Chondrocyte (in vitro differentiated cells): Measurements from ENCODE around the gene RSPO4. TPM values are rescaled to one million over a fixed set of nuclear protein-coding genes. Genes with fewer than 3 reads are reported as not detected.

Experiments
- DNase-seq: peaks from one replicate; pipeline ENCODE4 v3.0.0; 2021; ENCODE audit warnings: mixed read lengths, low spot score
- H3K27ac Mint-ChIP-seq: one replicate; pipeline ENCODE4 v1.8.0; 2021; ENCODE audit warnings: mild to moderate bottlenecking, moderate library complexity, mixed read lengths; ENCODE audit not compliant: unreplicated experiment
- H3K27me3 Mint-ChIP-seq: 2 replicates; pipeline ENCODE4 v1.8.0; 2021; ENCODE audit warnings: low read depth, mixed read lengths
- H3K36me3 Mint-ChIP-seq: 2 replicates; pipeline ENCODE4 v1.8.0; 2021; ENCODE audit warnings: low read depth, mixed read lengths
- H3K4me1 Mint-ChIP-seq: 2 replicates; pipeline ENCODE4 v1.8.0; 2021; ENCODE audit warnings: low read depth, mild to moderate bottlenecking, mixed read lengths
- H3K4me3 Mint-ChIP-seq: one replicate; pipeline ENCODE4 v1.8.0; 2021; ENCODE audit warnings: mild to moderate bottlenecking, moderate library complexity, mixed read lengths; ENCODE audit not compliant: unreplicated experiment
- H3K9me3 Mint-ChIP-seq: 2 replicates; pipeline ENCODE4 v1.8.0; 2021; ENCODE audit warnings: low read depth, mixed read lengths
- CTCF ChIP-seq: fragments of 200-600 bp; sonication (generic); IDR thresholded peaks from 2 replicates; pipeline ENCODE4 v1.5.0; 2021; ENCODE audit warnings: antibody characterized with exemption, mild to moderate bottlenecking, moderate library complexity
- total RNA-seq: library from RNA; stranded (reverse); gene quantifications from 3 replicates; pipeline ENCODE4 v1.2.1, GENCODE V29; 2021

Gene RSPO4
- total RNA-seq, 1 donor from 2014 or later = not detected

GRCh38 chr20:924639-925038 is 77.5 kb downstream of the RSPO4 start:
- Mint-ChIP-seq H3K27me3 (peaks cover 2% of the 10 kb centered on the region), H3K4me1 (no peaks in the 10 kb centered on the region), H3K9me3 (peaks cover 2% of the 10 kb centered on the region), H3K36me3 (no peaks in the 10 kb centered on the region), H3K27ac (no peak overlapping the region), H3K4me3 (no peak overlapping the region)
- no peak for TF ChIP-seq CTCF
- DNase-seq = no peak

- peaks cover 2% of the 10 kb centered on the region for H3K9me3 Mint-ChIP-seq
- H3K27me3 Mint-ChIP-seq = peaks cover 8% of the 10 kb centered on the region
- no peak overlapping the region for H3K27ac Mint-ChIP-seq
- no peak overlapping the region for H3K4me3 Mint-ChIP-seq
- TF ChIP-seq CTCF = no peak
- no peaks in the 10 kb centered on the region for H3K36me3 Mint-ChIP-seq
- H3K4me1 Mint-ChIP-seq = no peaks in the 10 kb centered on the region
- peak; percentile 20 for DNase-seq
These were observed 79.3 kb downstream of the RSPO4 start for GRCh38 chr20:922781-923180.

GRCh38 chr20:921068-921467 is 81.0 kb downstream of the RSPO4 start:
- Mint-ChIP-seq H3K36me3 (no peaks in the 10 kb centered on the region), H3K4me3 (no peak overlapping the region), H3K27ac (no peak overlapping the region), H3K9me3 (peaks cover 2% of the 10 kb centered on the region), H3K4me1 (peaks cover 7% of the 10 kb centered on the region), H3K27me3 (peaks cover 13% of the 10 kb centered on the region)
- TF ChIP-seq CTCF = no peak
- DNase-seq = no peak

- no peak for DNase-seq
- no peak overlapping the region for H3K4me3 Mint-ChIP-seq
- H3K36me3 Mint-ChIP-seq = no peaks in the 10 kb centered on the region
- TF ChIP-seq CTCF = no peak
- peaks cover 10% of the 10 kb centered on the region for H3K4me1 Mint-ChIP-seq
- H3K27me3 Mint-ChIP-seq = peaks cover 13% of the 10 kb centered on the region
- peaks cover 2% of the 10 kb centered on the region for H3K9me3 Mint-ChIP-seq
- no peak overlapping the region for H3K27ac Mint-ChIP-seq
These were observed 81.8 kb downstream of the RSPO4 start for GRCh38 chr20:920311-920710.

- Mint-ChIP-seq H3K36me3 (no peaks in the 10 kb centered on the region), H3K4me1 (peaks cover 10% of the 10 kb centered on the region), H3K27me3 (peaks cover 15% of the 10 kb centered on the region), H3K9me3 (peaks cover 2% of the 10 kb centered on the region), H3K4me3 (no peak overlapping the region), H3K27ac (no peak overlapping the region)
- DNase-seq = no peak
- TF ChIP-seq CTCF = no peak
These were observed 82.6 kb downstream of the RSPO4 start for GRCh38 chr20:919491-919916.
